ENCODE data around the gene HLA-DQA1.

- TF ChIP-seq EZH2 (IDR thresholded peaks at IDR 0.05; ENCODE audit: low read depth) (no peak), CTCF (conservative IDR thresholded peaks at IDR 0.05) (no peak)
Measured at GRCh38 chr6:32666420-32667300, 29.5 kb downstream of the HLA-DQA1 start, which contains the start of gene HLA-DQB1.

Measured in PC-9 (cell line).